Activated T-helper 1 cell treated with anti-CD3 and anti-CD28 coated beads, Interleukin-2, amount 50 U/mL, for 16 hours (primary cell): Measurements from ENCODE around the gene FOXL2NB.

Experiments
- DNase-seq, 2 donors: peaks; one replicate each; pipeline ENCODE4 v3.0.0-alpha.2; 2020; ENCODE audit warnings: low read depth in 1 of 2, low spot score in 1 of 2

Gene FOXL2NB

DNA sequence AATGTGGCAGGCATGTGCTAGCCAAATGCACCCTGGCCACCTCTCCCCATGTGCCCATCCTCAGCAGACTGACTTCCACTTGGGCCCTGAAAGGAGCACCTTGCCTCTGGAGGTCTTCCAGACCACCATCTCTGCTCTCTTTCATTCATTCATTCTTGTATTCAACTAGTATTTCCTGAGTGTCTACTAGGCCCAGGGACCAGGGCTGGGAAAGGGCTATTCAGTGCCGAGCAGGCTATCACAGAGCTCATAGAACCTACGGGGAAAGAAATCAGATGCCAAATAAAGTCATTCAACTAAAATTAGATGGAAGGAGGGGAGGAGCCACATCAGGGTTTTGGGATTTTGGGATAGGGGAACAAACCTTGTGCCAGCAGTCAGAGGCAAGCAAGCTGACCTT is 40.2 kb downstream of the FOXL2NB start:
- no peak for DNase-seq

DNA sequence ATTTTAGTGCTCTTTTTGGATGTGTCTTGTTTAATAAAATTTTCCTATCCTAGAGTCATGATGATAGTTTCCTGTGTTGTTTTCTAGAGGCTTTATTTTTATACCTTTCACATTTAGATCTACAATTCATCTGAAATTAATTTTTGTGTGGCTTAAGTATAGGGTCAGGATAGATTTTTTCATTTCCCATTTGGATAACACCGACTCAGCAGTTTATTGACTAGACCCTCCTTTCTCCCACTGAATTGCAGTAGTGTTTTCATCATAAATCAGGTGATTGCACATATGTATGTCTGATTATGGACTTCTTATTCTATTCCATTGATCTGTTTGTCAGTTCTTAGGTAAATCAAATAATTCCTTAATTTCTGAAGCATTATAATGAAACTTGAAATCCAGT is 48.7 kb downstream of the FOXL2NB start:
- DNase-seq: no peak
